HepG2 (cell line): ENCODE results near the gene AMTN.

Experiments used
- CHD2 ChIP-seq: IDR thresholded peaks from 2 replicates; pipeline ENCODE4 v1.6.1; 2011; ENCODE audit warnings: low read depth, low read length, improper control_type of control experiment
- FOXJ3 ChIP-seq: sonication (generic); formaldehyde crosslinking; IDR thresholded peaks from 2 replicates; pipeline ENCODE4 v1.4.0; 2020; ENCODE audit warnings: missing genetic modification reagents, mild to moderate bottlenecking, borderline replicate concordance
- MXI1 ChIP-seq: IDR thresholded peaks from 3 replicates; pipeline ENCODE4 v1.6.1; 2012; ENCODE audit warnings: low read depth, low read length, inconsistent platforms, borderline replicate concordance
- POLR2A ChIP-seq, 2 experiments: IDR thresholded peaks; 2 replicates each; pipeline ENCODE4 v1.6.1; 2011; ENCODE audit warnings: low read depth in 2 of 2, low read length in 2 of 2, mild to moderate bottlenecking in 1 of 2, moderate library complexity in 1 of 2; ENCODE audit not compliant: insufficient read depth in 1 of 2
- TF ChIP-seq, protein P1 (sequence below), 2 experiments: sonication (generic) in 1 of 2; formaldehyde crosslinking in 1 of 2; IDR thresholded peaks; 2 replicates each; pipeline versions ENCODE4 v1.5.1 to v1.6.1; 2011 to 2020; ENCODE audit warnings: borderline replicate concordance in 1 of 2, low read depth in 1 of 2, low read length in 1 of 2, mild to moderate bottlenecking in 1 of 2, missing genetic modification reagents in 1 of 2, moderate library complexity in 1 of 2
- TF ChIP-seq, protein P2 (sequence below): sonication (generic); formaldehyde crosslinking; IDR thresholded peaks from 2 replicates; pipeline ENCODE4 v1.4.0; 2020; ENCODE audit warnings: missing genetic modification reagents, mild to moderate bottlenecking, borderline replicate concordance

DNA sequence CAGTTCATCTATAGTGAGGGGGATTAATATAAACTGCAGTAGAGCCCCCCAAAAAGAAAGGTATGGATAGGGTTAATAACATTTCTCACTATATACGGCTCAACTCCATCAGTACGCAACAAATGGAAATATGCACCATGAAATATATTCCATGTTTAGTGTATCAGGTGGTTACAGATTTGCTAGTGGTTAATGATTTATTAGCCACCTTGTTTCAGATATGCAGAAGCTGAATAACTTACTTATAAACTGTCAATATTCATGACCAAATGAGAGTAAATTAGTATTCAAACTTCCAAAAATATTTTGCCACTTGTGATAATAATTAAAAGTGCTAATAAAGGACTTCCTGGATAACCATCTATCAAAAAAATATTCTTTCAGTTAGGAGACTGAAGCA, 14.8 kb downstream of the AMTN start:
- TF ChIP-seq, protein P1, sequence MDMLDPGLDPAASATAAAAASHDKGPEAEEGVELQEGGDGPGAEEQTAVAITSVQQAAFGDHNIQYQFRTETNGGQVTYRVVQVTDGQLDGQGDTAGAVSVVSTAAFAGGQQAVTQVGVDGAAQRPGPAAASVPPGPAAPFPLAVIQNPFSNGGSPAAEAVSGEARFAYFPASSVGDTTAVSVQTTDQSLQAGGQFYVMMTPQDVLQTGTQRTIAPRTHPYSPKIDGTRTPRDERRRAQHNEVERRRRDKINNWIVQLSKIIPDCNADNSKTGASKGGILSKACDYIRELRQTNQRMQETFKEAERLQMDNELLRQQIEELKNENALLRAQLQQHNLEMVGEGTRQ (IDR thresholded peaks at IDR 0.05; ENCODE audit: low read depth, low read length), result no peak
- TF ChIP-seq, protein P1 (CRISPR knock-in tag; IDR thresholded peaks at IDR 0.05; ENCODE audit: borderline replicate concordance), result no peak
- TF ChIP-seq POLR2A (IDR thresholded peaks at IDR 0.05; ENCODE audit: insufficient read depth in 1 of 2, low read depth in 2 of 2, low read length in 2 of 2), result no peak
- TF ChIP-seq, protein P2, sequence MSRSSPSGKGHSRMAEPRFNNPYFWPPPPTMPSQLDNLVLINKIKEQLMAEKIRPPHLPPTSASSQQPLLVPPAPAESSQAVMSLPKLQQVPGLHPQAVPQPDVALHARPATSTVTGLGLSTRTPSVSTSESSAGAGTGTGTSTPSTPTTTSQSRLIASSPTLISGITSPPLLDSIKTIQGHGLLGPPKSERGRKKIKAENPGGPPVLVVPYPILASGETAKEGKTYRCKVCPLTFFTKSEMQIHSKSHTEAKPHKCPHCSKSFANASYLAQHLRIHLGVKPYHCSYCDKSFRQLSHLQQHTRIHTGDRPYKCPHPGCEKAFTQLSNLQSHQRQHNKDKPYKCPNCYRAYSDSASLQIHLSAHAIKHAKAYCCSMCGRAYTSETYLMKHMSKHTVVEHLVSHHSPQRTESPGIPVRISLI (CRISPR knock-in tag), result no peak
- no peak for TF ChIP-seq FOXJ3 (CRISPR knock-in tag)
- TF ChIP-seq MXI1, result no peak
- no peak for TF ChIP-seq CHD2
